H9 (cell line): ENCODE measurements around the gene TNFRSF17. TPM values are rescaled to one million over a fixed set of nuclear protein-coding genes. Genes with fewer than 3 reads are reported as not detected.

Experiments
- DNase-seq: peaks from one replicate; pipeline ENCODE4 v3.0.0-alpha.2; 2017
- H2AFZ ChIP-seq: one replicate; pipeline ENCODE4 v1.6.1; 2013; ENCODE audit warnings: mild to moderate bottlenecking, low read length, control low read depth, moderate library complexity
- H2AK5ac ChIP-seq: 2 replicates; pipeline ENCODE4 v1.6.1; 2013; ENCODE audit warnings: low read length, control low read depth, mixed read lengths; ENCODE audit not compliant: insufficient read length
- H2BK120ac ChIP-seq: one replicate; pipeline ENCODE4 v1.6.1; 2013; ENCODE audit warnings: low read depth, mild to moderate bottlenecking, low read length, control low read depth, inconsistent platforms; ENCODE audit not compliant: poor library complexity, severe bottlenecking
- H2BK12ac ChIP-seq: 2 replicates; pipeline ENCODE4 v1.6.1; 2013; ENCODE audit warnings: low read length, control low read depth, mixed read lengths, low read depth; ENCODE audit not compliant: insufficient read length
- H2BK15ac ChIP-seq: 2 replicates; pipeline ENCODE4 v1.6.1; 2013; ENCODE audit warnings: low read depth, low read length, control low read depth
- H2BK20ac ChIP-seq: one replicate; pipeline ENCODE4 v1.6.1; 2013; ENCODE audit warnings: low read depth, mild to moderate bottlenecking, low read length, control low read depth, inconsistent platforms; ENCODE audit not compliant: poor library complexity, severe bottlenecking
- H2BK5ac ChIP-seq: 2 replicates; pipeline ENCODE4 v1.6.1; 2013; ENCODE audit warnings: low read length, control low read depth, mixed read lengths; ENCODE audit not compliant: insufficient read length
- H3K14ac ChIP-seq: 2 replicates; pipeline ENCODE4 v1.6.1; 2013; ENCODE audit warnings: low read length, control low read depth; ENCODE audit not compliant: insufficient read depth
- H3K18ac ChIP-seq: 2 replicates; pipeline ENCODE4 v1.6.1; 2013; ENCODE audit warnings: low read depth, mild to moderate bottlenecking, mixed read lengths, low read length, control low read depth; ENCODE audit not compliant: insufficient read length
- H3K23ac ChIP-seq: 2 replicates; pipeline ENCODE4 v1.6.1; 2013; ENCODE audit warnings: low read length, control low read depth, mixed read lengths, low read depth; ENCODE audit not compliant: insufficient read length
- H3K23me2 ChIP-seq: 2 replicates; pipeline ENCODE4 v1.6.1; 2013; ENCODE audit warnings: low read depth, mild to moderate bottlenecking, mixed read lengths, low read length, control low read depth; ENCODE audit not compliant: insufficient read length, poor library complexity, severe bottlenecking
- H3K27ac ChIP-seq: 2 replicates; pipeline ENCODE4 v1.5.1; 2013; ENCODE audit warnings: low read length, control low read depth, mixed read lengths, low read depth; ENCODE audit not compliant: insufficient read length
- H3K27me3 ChIP-seq: 2 replicates; pipeline ENCODE4 v1.6.1; 2013; ENCODE audit warnings: low read length, control low read depth, inconsistent platforms; ENCODE audit not compliant: insufficient read depth
- H3K4ac ChIP-seq: 2 replicates; pipeline ENCODE4 v1.6.1; 2013; ENCODE audit warnings: low read depth, mild to moderate bottlenecking, control low read depth, inconsistent platforms, low read length, moderate library complexity
- H3K4me1 ChIP-seq: 2 replicates; pipeline ENCODE4 v1.6.1; 2013; ENCODE audit warnings: low read length, control low read depth, inconsistent platforms; ENCODE audit not compliant: insufficient read depth
- H3K4me2 ChIP-seq: 2 replicates; pipeline ENCODE4 v1.6.1; 2013; ENCODE audit warnings: low read length, control low read depth, mixed read lengths; ENCODE audit not compliant: insufficient read length, insufficient read depth
- H3K56ac ChIP-seq: 2 replicates; pipeline ENCODE4 v1.6.1; 2013; ENCODE audit warnings: low read depth, mild to moderate bottlenecking, mixed read lengths, low read length, control low read depth; ENCODE audit not compliant: insufficient read length
- H3K79me1 ChIP-seq: 2 replicates; pipeline ENCODE4 v1.6.1; 2013; ENCODE audit warnings: low read depth, mild to moderate bottlenecking, moderate library complexity, low read length, control low read depth, inconsistent platforms; ENCODE audit not compliant: insufficient read depth, poor library complexity, severe bottlenecking
- H3K79me2 ChIP-seq: 2 replicates; pipeline ENCODE4 v1.6.1; 2013; ENCODE audit warnings: low read length, control low read depth, inconsistent platforms; ENCODE audit not compliant: insufficient read depth
- H3K9ac ChIP-seq: 2 replicates; pipeline ENCODE4 v1.6.1; 2013; ENCODE audit warnings: low read length, control low read depth, mixed read lengths; ENCODE audit not compliant: insufficient read length; ENCODE audit errors: extremely low read depth
- H3K9me3 ChIP-seq: one replicate; pipeline ENCODE4 v1.6.1; 2013; ENCODE audit warnings: low read depth, low read length, inconsistent platforms; ENCODE audit not compliant: control insufficient read depth
- H3T11ph ChIP-seq: one replicate; pipeline ENCODE4 v1.6.1; 2013; ENCODE audit warnings: mild to moderate bottlenecking, low read length, control low read depth, inconsistent platforms
- H4K20me1 ChIP-seq: one replicate; pipeline ENCODE4 v1.6.1; 2013; ENCODE audit not compliant: control insufficient read depth, insufficient read length, insufficient read depth
- H4K5ac ChIP-seq: 2 replicates; pipeline ENCODE4 v1.6.1; 2013; ENCODE audit warnings: low read depth, mild to moderate bottlenecking, mixed read lengths, low read length, control low read depth; ENCODE audit not compliant: insufficient read length
- H4K8ac ChIP-seq: replicated peaks from 2 replicates; pipeline ENCODE4 v1.6.1; 2013; ENCODE audit warnings: low read length, control low read depth, mixed read lengths, low read depth; ENCODE audit not compliant: insufficient read length
- H4K91ac ChIP-seq: 2 replicates; pipeline ENCODE4 v1.6.1; 2013; ENCODE audit warnings: low read depth, mild to moderate bottlenecking, moderate library complexity, mixed read lengths, low read length, control low read depth; ENCODE audit not compliant: insufficient read length
- H3K27ac Mint-ChIP-seq, 3 experiments: 2 replicates in 2 of 3; 3 replicates in 1 of 3; pipeline ENCODE4 v1.8.0; 2020 to 2021; ENCODE audit warnings: mixed read lengths in 3 of 3, mild to moderate bottlenecking in 1 of 3, moderate library complexity in 1 of 3
- H3K27me3 Mint-ChIP-seq: 2 replicates; pipeline ENCODE4 v1.8.0; 2021; ENCODE audit warnings: low read depth, mild to moderate bottlenecking, moderate library complexity, mixed read lengths
- H3K36me3 Mint-ChIP-seq, 3 experiments: 2 replicates in 2 of 3; 3 replicates in 1 of 3; pipeline ENCODE4 v1.8.0; 2020 to 2021; ENCODE audit warnings: low read depth in 3 of 3, mixed read lengths in 3 of 3; ENCODE audit not compliant: insufficient read depth in 1 of 3
- H3K4me1 Mint-ChIP-seq, 2 experiments: 2 replicates each; pipeline ENCODE4 v1.8.0; 2020; ENCODE audit warnings: mixed read lengths in 2 of 2
- H3K4me3 Mint-ChIP-seq, 2 experiments: 2 replicates in 1 of 2; 3 replicates in 1 of 2; pipeline ENCODE4 v1.8.0; 2020 to 2021; ENCODE audit warnings: mild to moderate bottlenecking in 2 of 2, mixed read lengths in 2 of 2, moderate library complexity in 1 of 2
- H3K9me3 Mint-ChIP-seq, 2 experiments: 2 replicates in 1 of 2; 3 replicates in 1 of 2; pipeline ENCODE4 v1.8.0; 2020; ENCODE audit warnings: mild to moderate bottlenecking in 2 of 2, mixed read lengths in 2 of 2, moderate library complexity in 1 of 2
- CTCF ChIP-seq: fragments of 200-600 bp; sonication (generic); conservative IDR thresholded peaks from 3 replicates; pipeline ENCODE4 v1.8.0; 2021; ENCODE audit warnings: antibody characterized with exemption, mild to moderate bottlenecking
- WGBS: extraction: QIAGEN DNeasy Blood & Tissue Kit; methylation state at CpG from one replicate; pipeline ENCODE4 v1.1.7; 2013; ENCODE audit warnings: missing lambda C conversion rate, low lambda C conversion rate, mixed read lengths; ENCODE audit not compliant: insufficient read length; ENCODE audit errors: extremely low coverage; 5-methylcytosine and 5-hydroxymethylcytosine counted together
- total RNA-seq: library from RNA; stranded (reverse); gene quantifications from 2 replicates; pipeline ENCODE4 v1.2.1, GENCODE V29; 2021

Gene TNFRSF17
- total RNA-seq, 1 experiment from 2014 or later, result not detected

- H3K27me3 Mint-ChIP-seq, result no peaks in the 10 kb centered on the region
- no peak overlapping the region for H3K27ac ChIP-seq
- WGBS, result no CpG with 5 or more reads among the region's 11 CpGs
- peaks cover 11 to 12% of the 10 kb centered on the region in 2 experiments for H3K4me1 Mint-ChIP-seq
- no peak overlapping the region for H3K4ac ChIP-seq
- H3K18ac ChIP-seq, result no peak overlapping the region
- H3K4me2 ChIP-seq, result no peak overlapping the region
- H4K20me1 ChIP-seq, result no peaks in the 10 kb centered on the region
- H3K9ac ChIP-seq, result no peak overlapping the region
- H3K79me1 ChIP-seq, result no peaks in the 10 kb centered on the region
- peak; percentile 50 for TF ChIP-seq CTCF
- no peaks in the 10 kb centered on the region for H3K4me1 ChIP-seq
- no peaks in the 10 kb centered on the region for H3K27me3 ChIP-seq
- H3K23ac ChIP-seq, result no peak overlapping the region
- H2AFZ ChIP-seq, result no peak overlapping the region
- no peak overlapping the region for H4K91ac ChIP-seq
- no peak overlapping the region for H2BK120ac ChIP-seq
- peaks cover 0 to 14% (median 10%) of the 10 kb centered on the region in 3 experiments; a peak in 3 of 7 replicates for H3K36me3 Mint-ChIP-seq
- H3K9me3 Mint-ChIP-seq, result peaks cover 2 to 5% of the 10 kb centered on the region in 2 experiments; a peak in 2 of 5 replicates
- no peak overlapping the region for H3K56ac ChIP-seq
- no peak overlapping the region for H3T11ph ChIP-seq
- no peak overlapping the region for H2BK20ac ChIP-seq
- H3K27ac Mint-ChIP-seq, result 0 out of 7 replicates have a peak overlapping the region, but pooled peaks of 1 of the 3 experiments have one; percentile 32
- H3K14ac ChIP-seq, result no peak overlapping the region
- H3K9me3 ChIP-seq, result no peaks in the 10 kb centered on the region
- H4K8ac ChIP-seq, result no peak overlapping the region
- no peak overlapping the region for H2BK15ac ChIP-seq
- H3K79me2 ChIP-seq, result no peaks in the 10 kb centered on the region; the same call in 1 of the 2 replicates
- peaks cover 4% of the 10 kb centered on the region for H3K23me2 ChIP-seq
- no peak overlapping the region for H2BK5ac ChIP-seq
- no peak overlapping the region for H3K4me3 Mint-ChIP-seq
- no peak overlapping the region for H2BK12ac ChIP-seq
- H2AK5ac ChIP-seq, result no peak overlapping the region
- no peak overlapping the region for H4K5ac ChIP-seq
- no peak for DNase-seq
These were observed 7.1 kb downstream of the TNFRSF17 start for GRCh38 chr16:11972128-11972527.
